NCI-H345 treated with DMSO at 0.1 percent for 48 hours (cell line): ENCODE results near the gene ELOB.

ENCODE experiments used
- DNase-seq: peaks from one replicate; lab custom pipeline; 2025; ENCODE audit not compliant: unreplicated experiment; lab: John Stamatoyannopoulos, UW

The ELOB gene

GRCh38 chr16:2749936-2750335 is 27.1 kb downstream of the ELOB start:
- DNase-seq, result no peak

GRCh38 chr16:2749476-2749875 is 27.6 kb downstream of the ELOB start:
- no peak for DNase-seq

- no peak for DNase-seq
Measured at GRCh38 chr16:2748757-2749455, 28.2 kb downstream of the ELOB start.

GRCh38 chr16:2745961-2746360 is 31.1 kb downstream of the ELOB start:
- DNase-seq, result no peak

- no peak for DNase-seq
Measured at GRCh38 chr16:2745116-2745890, 31.8 kb downstream of the ELOB start.

GRCh38 chr16:2744711-2745110 is 32.4 kb downstream of the ELOB start:
- no peak for DNase-seq

- no peak for DNase-seq
Measured at GRCh38 chr16:2743007-2743810, 33.9 kb downstream of the ELOB start.

- DNase-seq, result no peak
Measured at GRCh38 chr16:2742323-2743006, 34.6 kb downstream of the ELOB start.

- no peak for DNase-seq
Measured at GRCh38 chr16:2741168-2741567, 35.9 kb downstream of the ELOB start.

- no peak for DNase-seq
Measured at GRCh38 chr16:2740476-2740875, 36.6 kb downstream of the ELOB start.

- DNase-seq, result no peak
Measured at GRCh38 chr16:2739625-2740430, 37.3 kb downstream of the ELOB start.

- DNase-seq, result no peak
Measured at GRCh38 chr16:2738615-2739014, 38.5 kb downstream of the ELOB start.

GRCh38 chr16:2737895-2738418 is 39.1 kb downstream of the ELOB start:
- DNase-seq, result no peak

- no peak for DNase-seq
Measured at GRCh38 chr16:2737238-2737605, 39.9 kb downstream of the ELOB start.

GRCh38 chr16:2736476-2737237 is 40.4 kb downstream of the ELOB start:
- no peak for DNase-seq

GRCh38 chr16:2734844-2735515 is 42.1 kb downstream of the ELOB start:
- DNase-seq, result no peak

GRCh38 chr16:2728034-2728433 is 49.0 kb downstream of the ELOB start:
- no peak for DNase-seq

GRCh38 chr16:2726923-2727322 is 50.2 kb downstream of the ELOB start:
- no peak for DNase-seq

- no peak for DNase-seq
Measured at GRCh38 chr16:2724816-2725348, 52.2 kb downstream of the ELOB start.
